T-helper 2 cell treated with Interferon-gamma antibody and Interleukin-4, amounts not matched to agents 5 μg/mL and 100 μg/mL, for 36 hours (primary cell): Measurements from ENCODE around the gene HSCB.
"Not testable (repeated sequence)": the region's sequence is repeated elsewhere in the genome, so short reads cannot be mapped to it uniquely, and the experiment has no call there.

ENCODE experiments used
- DNase-seq: peaks from one replicate; pipeline ENCODE4 v3.0.0; 2021; ENCODE audit warnings: low spot score
- H3K27ac Mint-ChIP-seq: one replicate; pipeline ENCODE4 v1.8.0; 2021; ENCODE audit warnings: mild to moderate bottlenecking, mixed read lengths
- H3K27me3 Mint-ChIP-seq: one replicate; pipeline ENCODE4 v1.8.0; 2021; ENCODE audit warnings: low read depth, mixed read lengths
- H3K36me3 Mint-ChIP-seq: one replicate; pipeline ENCODE4 v1.8.0; 2021; ENCODE audit warnings: low read depth, mixed read lengths
- H3K4me1 Mint-ChIP-seq: one replicate; pipeline ENCODE4 v1.8.0; 2021; ENCODE audit warnings: low read depth, mixed read lengths
- H3K4me3 Mint-ChIP-seq: one replicate; pipeline ENCODE4 v1.8.0; 2022; ENCODE audit warnings: mild to moderate bottlenecking, moderate library complexity, mixed read lengths
- H3K9me3 Mint-ChIP-seq: one replicate; pipeline ENCODE4 v1.8.0; 2021; ENCODE audit warnings: mixed read lengths

The HSCB gene, protein sequence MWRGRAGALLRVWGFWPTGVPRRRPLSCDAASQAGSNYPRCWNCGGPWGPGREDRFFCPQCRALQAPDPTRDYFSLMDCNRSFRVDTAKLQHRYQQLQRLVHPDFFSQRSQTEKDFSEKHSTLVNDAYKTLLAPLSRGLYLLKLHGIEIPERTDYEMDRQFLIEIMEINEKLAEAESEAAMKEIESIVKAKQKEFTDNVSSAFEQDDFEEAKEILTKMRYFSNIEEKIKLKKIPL

DNA sequence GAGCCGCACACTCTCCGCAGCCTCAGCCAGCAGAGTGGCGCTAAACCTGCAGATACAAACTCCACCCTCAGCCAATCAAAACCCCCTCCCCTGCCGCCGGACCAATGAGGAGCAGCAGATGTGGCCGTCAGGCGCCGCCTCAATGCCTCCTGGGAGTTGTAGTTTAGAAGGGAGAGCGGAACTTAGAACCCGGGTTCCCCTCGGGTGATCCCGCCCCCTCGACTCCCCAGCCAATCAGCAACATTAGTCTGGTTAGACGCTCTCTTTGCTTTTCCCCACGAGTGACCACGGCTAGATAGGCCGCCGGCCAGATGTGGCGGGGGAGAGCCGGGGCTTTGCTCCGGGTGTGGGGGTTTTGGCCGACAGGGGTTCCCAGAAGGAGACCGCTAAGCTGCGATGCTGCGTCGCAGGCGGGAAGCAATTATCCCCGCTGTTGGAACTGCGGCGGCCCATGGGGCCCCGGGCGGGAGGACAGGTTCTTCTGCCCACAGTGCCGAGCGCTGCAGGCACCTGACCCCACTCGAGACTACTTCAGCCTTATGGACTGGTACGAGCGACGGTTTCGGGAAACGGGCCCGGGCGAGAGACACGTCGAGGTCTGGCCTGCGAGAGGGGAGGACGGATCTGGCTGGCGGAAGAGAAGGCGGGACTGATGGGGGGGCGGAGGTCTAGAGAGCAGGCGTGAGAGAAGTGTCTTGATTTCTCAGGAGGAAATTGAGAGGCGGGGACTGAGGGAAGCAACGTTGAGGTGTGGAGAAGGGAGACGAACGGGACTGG lies at the start of gene HSCB, which contains the start of gene CHEK2:
Gene HSCB (plus strand): TSS at position 255 of the 777 bp plus-strand sequence. CDS start 57 bp downstream, at position 312.
Gene CHEK2 (minus strand): TSS at position 36 of the 777 bp plus-strand sequence. CDS start 7,099 bp downstream, outside the sequence.
- Mint-ChIP-seq H3K36me3 (peaks cover 20% of the 10 kb centered on the region), H3K27me3 (no peaks in the 10 kb centered on the region), H3K9me3 (no peaks in the 10 kb centered on the region), H3K4me3 (peak within 1 kb of the TSS; percentile 93), H3K27ac (peak within 1 kb of the TSS; percentile 84), H3K4me1 (peaks cover 33% of the 10 kb centered on the region)
- peak; percentile 98 for DNase-seq

DNA sequence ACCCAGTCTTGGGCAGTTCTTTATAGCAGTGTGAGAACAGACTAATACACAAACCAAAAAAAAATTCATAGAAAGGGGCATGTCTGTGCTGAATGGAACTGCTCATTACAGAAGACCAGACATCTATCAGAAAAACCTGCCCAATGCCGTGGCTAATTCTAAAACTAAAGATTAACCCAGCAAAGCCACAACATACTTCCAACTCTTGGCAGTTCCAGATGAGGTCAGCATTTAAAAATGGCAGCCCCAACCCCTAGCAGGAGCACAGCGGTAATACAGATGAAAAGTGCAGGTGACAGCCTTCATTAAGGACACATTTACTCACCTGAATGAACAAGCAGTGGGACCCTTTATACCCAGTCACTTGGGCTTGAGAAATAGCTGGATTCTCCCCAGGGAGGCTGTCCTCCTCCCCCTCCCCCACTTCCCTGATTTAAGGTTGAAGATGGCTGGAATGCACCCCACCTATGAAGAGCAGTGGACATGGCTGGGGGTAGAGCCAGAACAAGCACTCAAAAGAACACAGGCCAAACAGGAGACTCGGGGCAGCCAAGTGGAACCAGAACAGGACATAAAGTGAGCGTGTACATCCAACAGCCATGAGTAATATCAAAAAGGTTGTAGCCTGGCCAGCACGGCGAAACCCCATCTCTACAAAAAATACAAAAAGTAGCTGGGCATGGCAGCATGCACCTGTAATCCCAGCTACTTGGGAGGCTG lies 48.6 kb upstream of the HSCB start:
- not testable (repeated sequence) for H3K4me1 Mint-ChIP-seq, H3K4me3 Mint-ChIP-seq, DNase-seq, H3K9me3 Mint-ChIP-seq, H3K27me3 Mint-ChIP-seq, H3K27ac Mint-ChIP-seq
- H3K36me3 Mint-ChIP-seq = peaks cover 47% of the 10 kb centered on the region

DNA sequence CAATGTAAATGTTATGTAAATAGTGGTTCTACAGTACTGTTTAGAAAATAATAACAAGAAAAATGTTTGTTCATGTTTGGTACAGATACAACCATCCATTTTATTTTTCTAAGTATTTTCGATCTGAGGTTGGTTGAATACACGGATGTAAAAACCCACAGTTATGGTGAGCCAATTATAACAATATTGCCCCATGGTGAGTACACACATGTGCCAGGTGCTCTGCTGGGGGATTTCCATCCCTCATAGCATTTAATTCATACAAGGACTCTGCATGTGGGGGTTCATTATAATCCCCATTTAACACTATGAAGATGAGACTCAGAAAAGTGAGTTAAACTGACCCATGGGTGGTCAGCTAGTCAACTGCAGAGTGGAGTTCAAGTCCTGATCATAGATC lies 38.9 kb upstream of the HSCB start:
- Mint-ChIP-seq H3K4me1 (no peaks in the 10 kb centered on the region), H3K27me3 (no peaks in the 10 kb centered on the region), H3K36me3 (peaks cover 29% of the 10 kb centered on the region), H3K27ac (no peak overlapping the region), H3K4me3 (no peak overlapping the region), H3K9me3 (no peaks in the 10 kb centered on the region)
- no peak for DNase-seq

DNA sequence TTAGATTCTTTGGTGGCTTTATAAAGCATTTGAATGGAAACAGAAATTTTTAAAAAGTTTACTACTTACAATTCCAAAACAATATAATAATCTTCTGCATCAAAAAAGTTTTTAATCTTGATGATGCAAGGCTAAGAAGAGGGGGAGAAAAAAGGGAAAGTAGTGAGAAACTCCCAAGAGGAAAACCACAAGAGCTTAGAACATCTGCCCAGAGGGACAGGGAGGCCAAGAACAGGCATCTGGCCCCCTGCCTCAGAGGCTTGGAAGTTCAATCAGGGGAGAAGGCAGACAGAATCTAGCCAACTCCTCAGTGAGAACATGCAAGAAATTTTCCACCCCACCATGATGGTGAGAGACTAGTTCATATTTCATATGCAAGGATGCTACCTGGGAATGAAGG lies 38.4 kb upstream of the HSCB start:
- no peak overlapping the region for H3K27ac Mint-ChIP-seq
- no peak for DNase-seq
- H3K4me1 Mint-ChIP-seq = no peaks in the 10 kb centered on the region
- no peaks in the 10 kb centered on the region for H3K9me3 Mint-ChIP-seq
- peaks cover 32% of the 10 kb centered on the region for H3K36me3 Mint-ChIP-seq
- H3K27me3 Mint-ChIP-seq = no peaks in the 10 kb centered on the region
- H3K4me3 Mint-ChIP-seq = no peak overlapping the region

DNA sequence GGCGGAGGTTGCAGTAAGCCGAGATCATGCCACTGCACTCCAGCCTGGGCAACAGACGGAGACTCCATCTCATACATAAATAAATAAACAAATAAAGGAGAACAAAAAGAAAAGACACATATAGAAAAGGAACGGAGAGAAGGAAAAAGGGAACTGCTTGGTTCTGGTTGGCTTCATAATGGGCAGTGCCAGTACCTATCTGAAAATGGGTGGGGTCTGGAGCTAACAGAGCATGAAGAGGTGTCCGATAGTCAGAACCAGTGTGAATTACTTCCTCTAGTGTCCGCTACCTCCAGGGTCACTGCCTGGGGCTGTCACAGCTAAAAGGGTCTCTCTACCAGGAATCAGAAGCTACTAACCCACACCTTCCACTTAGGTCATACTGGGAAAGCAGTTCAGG lies 35.0 kb upstream of the HSCB start:
- peaks cover 42% of the 10 kb centered on the region for H3K36me3 Mint-ChIP-seq
- no peak for DNase-seq
- no peak overlapping the region for H3K4me3 Mint-ChIP-seq
- H3K9me3 Mint-ChIP-seq = no peaks in the 10 kb centered on the region
- H3K27me3 Mint-ChIP-seq = no peaks in the 10 kb centered on the region
- peaks cover under 1% of the 10 kb centered on the region for H3K4me1 Mint-ChIP-seq
- no peak overlapping the region for H3K27ac Mint-ChIP-seq

DNA sequence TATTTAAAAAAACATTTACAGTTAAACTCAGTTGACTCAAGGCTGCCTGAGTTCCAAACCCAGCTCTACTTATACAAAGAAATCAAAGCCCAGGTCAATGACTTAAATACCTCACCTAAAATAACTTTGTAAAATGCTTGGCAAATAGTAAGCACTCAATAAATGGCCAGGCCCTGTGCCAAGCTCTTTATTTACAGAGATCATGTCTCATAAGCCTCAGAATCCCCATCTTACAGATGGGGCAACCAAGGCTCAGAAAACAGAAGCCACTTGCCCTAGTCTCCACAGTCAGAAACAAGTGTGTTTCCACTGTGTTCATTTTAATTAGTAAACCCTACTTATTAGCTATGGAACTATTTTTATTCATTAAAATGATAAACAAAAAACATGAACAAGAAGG lies 31.7 kb upstream of the HSCB start:
- Mint-ChIP-seq H3K4me3 (no peak overlapping the region), H3K9me3 (no peaks in the 10 kb centered on the region), H3K27ac (no peak overlapping the region), H3K36me3 (peaks cover 48% of the 10 kb centered on the region), H3K4me1 (peaks cover 15% of the 10 kb centered on the region), H3K27me3 (no peaks in the 10 kb centered on the region)
- no peak for DNase-seq

DNA sequence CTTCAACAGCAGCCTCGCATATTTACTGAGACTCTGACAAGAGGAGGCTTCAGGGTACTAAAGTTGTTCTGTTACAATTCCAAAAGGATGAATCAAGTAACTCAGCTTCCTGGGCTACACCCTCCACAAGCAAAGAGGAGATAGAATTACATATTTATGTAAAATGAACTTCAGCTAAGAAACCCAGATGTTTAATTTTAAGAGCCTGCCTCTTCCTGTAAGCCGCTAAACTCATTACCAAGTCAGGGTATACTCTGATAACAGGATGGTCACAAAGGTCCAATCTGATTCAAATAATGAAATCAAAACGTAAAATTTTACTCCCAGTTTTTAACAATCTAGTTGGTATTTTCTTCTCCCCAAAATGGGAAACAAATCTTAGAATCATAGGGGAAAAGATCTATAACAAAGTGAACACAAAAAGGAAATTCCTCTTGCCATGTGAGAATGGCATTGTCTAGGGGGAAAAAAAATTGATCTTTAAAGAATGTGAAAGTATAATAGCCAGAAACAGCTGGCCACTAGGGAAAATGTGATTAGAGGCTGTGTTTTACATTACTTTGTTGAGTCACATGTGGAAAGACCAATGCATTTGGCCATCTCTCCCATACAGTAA lies 31.2 kb upstream of the HSCB start:
- Mint-ChIP-seq H3K36me3 (peaks cover 48% of the 10 kb centered on the region), H3K27ac (no peak overlapping the region), H3K4me3 (no peak overlapping the region), H3K4me1 (peaks cover 16% of the 10 kb centered on the region), H3K27me3 (no peaks in the 10 kb centered on the region), H3K9me3 (no peaks in the 10 kb centered on the region)
- DNase-seq = no peak

DNA sequence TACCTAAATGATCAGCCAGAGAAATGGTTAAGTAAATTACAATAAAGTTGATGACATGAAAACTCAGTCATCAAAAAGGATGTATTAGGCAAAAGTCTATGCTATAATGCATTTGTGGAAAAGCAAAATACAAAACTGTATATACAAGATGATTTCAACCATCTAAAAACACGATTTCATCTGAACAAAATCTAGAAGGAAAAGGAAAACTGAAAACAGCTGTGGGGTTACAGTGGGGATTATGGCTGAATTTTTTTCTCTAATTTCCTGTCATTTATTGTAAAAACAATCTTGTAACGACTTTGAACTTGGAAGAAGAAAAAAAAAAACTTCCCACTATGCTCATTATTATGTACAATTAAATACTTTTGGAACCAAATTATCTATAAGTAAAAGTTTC lies 30.5 kb upstream of the HSCB start:
- H3K36me3 Mint-ChIP-seq = peaks cover 46% of the 10 kb centered on the region
- peaks cover 17% of the 10 kb centered on the region for H3K4me1 Mint-ChIP-seq
- no peak for DNase-seq
- H3K4me3 Mint-ChIP-seq = no peak overlapping the region
- no peak overlapping the region for H3K27ac Mint-ChIP-seq
- no peaks in the 10 kb centered on the region for H3K27me3 Mint-ChIP-seq
- no peaks in the 10 kb centered on the region for H3K9me3 Mint-ChIP-seq

DNA sequence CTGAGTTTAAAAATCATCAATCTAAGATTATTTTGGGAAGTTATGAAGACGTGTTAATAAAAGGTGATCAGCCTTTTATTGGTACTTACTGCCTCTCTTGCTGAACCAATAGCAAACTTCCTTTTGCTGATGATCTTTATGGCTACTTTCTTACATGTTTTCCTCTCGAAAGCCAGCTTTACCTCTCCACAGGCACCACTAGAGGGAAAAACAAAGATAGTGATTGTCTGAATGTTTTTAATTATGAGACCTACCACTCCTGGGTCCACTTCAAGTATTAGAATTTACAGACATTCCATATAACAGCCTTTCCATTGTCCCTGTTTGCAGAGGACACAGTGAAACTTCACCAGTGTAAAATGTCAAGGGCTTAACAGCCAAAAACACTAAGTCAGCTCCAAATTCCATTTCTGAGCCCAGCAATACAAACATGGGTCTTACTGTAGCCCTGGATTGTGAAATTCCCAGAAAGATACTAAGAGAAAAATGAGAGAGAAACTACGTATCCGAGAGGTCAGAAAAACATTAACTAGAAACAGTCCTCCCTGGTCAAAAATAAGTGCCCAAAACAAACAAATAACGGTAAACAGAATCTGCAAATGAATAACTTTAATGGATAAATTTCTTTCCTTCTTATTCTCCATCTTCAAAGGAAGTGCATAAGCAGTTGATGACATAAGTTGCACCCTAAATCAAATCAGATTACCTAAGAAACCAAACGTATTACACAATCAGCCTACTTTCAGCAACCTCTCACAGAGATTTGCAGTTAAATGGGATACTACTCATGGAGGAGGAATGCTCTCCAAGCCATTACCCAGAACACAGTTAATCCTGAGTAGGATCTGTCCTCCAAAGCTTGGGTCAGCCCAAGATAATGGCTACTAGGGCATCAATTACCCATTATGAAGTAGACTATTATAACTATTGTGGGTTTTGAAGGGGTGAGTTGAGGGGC lies 29.7 kb upstream of the HSCB start:
- peaks cover 49% of the 10 kb centered on the region for H3K36me3 Mint-ChIP-seq
- peaks cover 17% of the 10 kb centered on the region for H3K4me1 Mint-ChIP-seq

DNA sequence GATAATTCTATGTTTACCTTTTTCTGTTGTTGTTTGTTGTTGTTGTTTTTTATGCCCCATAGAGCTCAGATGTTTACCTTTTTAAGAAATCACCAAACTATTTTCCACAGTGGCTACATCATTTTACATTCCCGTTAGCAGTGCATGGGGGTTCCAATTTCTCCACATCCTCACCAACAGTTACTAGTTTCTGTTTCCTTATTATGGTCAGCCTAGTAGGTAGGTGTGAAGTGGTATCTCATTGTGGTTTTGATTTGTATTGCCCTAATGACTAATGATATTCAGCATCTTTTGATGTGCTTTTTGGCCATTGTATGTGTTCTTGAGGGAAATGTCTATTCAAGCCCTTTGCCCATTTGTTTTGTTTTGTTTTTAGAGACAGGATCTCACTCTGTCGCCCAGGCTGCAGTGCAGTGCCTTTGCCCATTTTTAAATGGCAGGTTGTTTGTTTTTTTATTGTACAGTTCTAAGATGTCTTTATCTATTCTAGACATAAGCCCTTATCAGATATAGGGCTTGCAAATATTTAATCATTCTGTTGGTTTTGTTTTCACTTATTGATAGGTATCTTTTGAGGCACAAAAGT lies 27.7 kb upstream of the HSCB start:
- peaks cover 5% of the 10 kb centered on the region for H3K9me3 Mint-ChIP-seq
- no peak for DNase-seq
- peaks cover 51% of the 10 kb centered on the region for H3K36me3 Mint-ChIP-seq
- H3K27ac Mint-ChIP-seq = no peak overlapping the region
- H3K4me1 Mint-ChIP-seq = peaks cover 21% of the 10 kb centered on the region
- no peaks in the 10 kb centered on the region for H3K27me3 Mint-ChIP-seq
- H3K4me3 Mint-ChIP-seq = no peak overlapping the region

More for the DNA sequence above, 29.7 kb upstream of the HSCB start:
- Mint-ChIP-seq H3K27me3 (no peaks in the 10 kb centered on the region), H3K27ac (no peak overlapping the region), H3K9me3 (no peaks in the 10 kb centered on the region), H3K4me3 (no peak overlapping the region)
- DNase-seq = no peak

DNA sequence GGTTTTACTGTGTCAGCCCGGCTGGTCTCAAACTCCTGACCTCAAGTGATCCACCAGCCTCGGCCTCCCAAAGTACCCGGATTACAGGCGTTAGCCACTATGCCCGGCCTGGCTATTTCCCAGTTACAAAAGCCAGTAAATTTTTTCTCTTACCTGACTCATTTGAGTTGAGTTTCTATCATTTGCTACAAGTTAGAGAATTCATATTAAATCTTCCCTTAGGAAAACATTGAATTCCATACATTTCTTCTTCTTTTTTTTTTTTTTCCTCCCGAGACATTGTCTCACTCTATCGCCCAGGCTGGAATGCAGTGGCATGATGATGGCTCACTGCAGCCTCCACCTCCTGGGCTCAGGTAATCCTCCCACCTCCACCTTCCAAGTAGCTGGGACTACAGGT lies 26.2 kb upstream of the HSCB start:
- Mint-ChIP-seq H3K27me3 (no peaks in the 10 kb centered on the region), H3K9me3 (peaks cover 5% of the 10 kb centered on the region), H3K4me3 (no peak overlapping the region), H3K36me3 (peaks cover 57% of the 10 kb centered on the region), H3K4me1 (peaks cover 21% of the 10 kb centered on the region), H3K27ac (no peak overlapping the region)
- no peak for DNase-seq

DNA sequence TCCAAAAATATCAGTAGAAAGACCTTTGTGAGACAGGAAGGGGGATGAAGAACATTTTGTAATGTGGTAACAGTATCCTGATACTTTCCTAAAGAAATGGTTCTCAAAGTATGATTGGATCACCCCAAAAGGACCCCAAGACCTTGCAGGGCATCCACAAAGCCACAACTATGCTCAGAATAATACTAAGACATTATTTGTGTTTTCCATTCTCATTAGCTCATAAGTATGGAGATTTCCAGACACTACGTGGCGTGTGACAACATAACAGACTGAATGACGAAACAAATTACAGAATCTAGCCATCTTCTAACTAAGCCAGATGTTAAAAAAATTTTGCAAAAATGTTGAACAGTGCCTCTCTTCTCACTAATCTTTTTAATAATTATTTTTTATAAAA lies 25.2 kb upstream of the HSCB start:
- Mint-ChIP-seq H3K27ac (no peak overlapping the region), H3K27me3 (no peaks in the 10 kb centered on the region), H3K36me3 (peaks cover 55% of the 10 kb centered on the region), H3K9me3 (peaks cover 5% of the 10 kb centered on the region), H3K4me1 (peaks cover 21% of the 10 kb centered on the region), H3K4me3 (no peak overlapping the region)
- DNase-seq = no peak

DNA sequence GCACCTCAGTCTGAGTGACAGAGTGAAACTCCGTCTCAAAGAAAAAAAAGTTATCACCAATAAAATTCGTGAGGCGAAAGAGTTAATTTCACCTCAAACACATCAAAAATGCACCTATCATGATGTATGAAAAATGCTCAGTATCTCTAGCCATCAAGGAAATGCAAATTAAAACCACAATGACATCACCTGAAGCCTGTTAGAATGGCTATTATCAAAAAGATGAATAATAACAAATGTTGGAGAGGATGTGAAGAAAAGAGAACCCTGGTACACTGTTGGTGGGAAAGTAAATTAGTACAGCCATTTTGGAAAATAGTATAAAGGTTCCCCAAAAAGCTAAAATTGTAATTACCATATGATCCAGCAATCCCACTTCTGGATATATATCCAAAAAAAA lies 23.8 kb upstream of the HSCB start:
- peaks cover 47% of the 10 kb centered on the region for H3K36me3 Mint-ChIP-seq
- DNase-seq = no peak
- H3K4me1 Mint-ChIP-seq = peaks cover 15% of the 10 kb centered on the region
- H3K27me3 Mint-ChIP-seq = no peaks in the 10 kb centered on the region
- no peak overlapping the region for H3K27ac Mint-ChIP-seq
- H3K4me3 Mint-ChIP-seq = no peak overlapping the region
- peaks cover 5% of the 10 kb centered on the region for H3K9me3 Mint-ChIP-seq
